ENCODE results near the gene PRMT1.
A peak's percentile ranks its signal among the peaks of the same experiment; 100 is the strongest.

The PRMT1 gene

DNA sequence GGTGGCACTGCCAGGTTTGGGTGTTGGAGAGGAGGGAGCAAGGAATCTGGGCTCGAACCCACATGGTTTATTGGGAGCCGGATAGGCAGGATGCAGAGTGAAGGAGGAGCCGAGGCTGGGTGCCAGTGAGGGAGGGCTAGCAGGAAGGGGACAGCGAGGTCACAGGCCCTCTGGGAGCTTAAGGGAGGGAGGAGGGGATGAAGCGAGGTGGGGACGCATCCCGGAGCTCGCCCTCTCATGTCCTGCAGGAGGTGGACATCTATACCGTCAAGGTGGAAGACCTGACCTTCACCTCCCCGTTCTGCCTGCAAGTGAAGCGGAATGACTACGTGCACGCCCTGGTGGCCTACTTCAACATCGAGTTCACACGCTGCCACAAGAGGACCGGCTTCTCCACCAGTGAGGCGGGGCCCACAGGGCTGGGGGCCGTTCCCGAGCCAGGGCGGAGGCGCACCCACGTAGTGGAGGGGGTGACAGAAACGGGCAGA is 8.8 kb downstream of the PRMT1 start:
- intact Hi-C loops (cut with DNase I), result no loop called here
- peak in 1 of 10 donors; percentile 72 for DNase-seq

DNA sequence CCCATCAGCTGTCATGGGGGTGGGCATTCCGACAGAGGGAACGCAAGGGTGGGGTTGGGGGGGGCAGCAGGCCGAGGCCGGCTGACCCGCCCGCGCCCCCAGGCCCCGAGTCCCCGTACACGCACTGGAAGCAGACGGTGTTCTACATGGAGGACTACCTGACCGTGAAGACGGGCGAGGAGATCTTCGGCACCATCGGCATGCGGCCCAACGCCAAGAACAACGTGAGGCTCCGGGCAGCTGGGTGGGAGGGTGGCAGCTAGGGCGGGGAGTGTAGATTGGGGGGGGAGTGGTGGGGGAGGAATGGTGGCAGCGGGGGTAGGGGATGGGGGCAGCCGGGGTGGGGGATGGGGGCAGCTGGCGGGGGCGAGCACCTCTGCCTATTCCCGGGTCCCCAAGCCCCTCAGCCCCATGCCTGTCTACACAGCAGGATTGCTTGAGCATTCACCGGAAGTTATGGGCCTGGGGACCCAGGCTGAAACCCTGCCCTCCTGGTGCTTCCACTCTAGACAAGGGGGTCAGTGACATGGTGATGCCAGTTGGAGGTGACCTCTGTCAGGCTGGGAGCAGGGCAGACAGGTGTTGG is 9.5 kb downstream of the PRMT1 start:
- DNase-seq, result peak in 1 of 10 donors; percentile 78
- intact Hi-C loops (cut with DNase I), result no loop called here

DNA sequence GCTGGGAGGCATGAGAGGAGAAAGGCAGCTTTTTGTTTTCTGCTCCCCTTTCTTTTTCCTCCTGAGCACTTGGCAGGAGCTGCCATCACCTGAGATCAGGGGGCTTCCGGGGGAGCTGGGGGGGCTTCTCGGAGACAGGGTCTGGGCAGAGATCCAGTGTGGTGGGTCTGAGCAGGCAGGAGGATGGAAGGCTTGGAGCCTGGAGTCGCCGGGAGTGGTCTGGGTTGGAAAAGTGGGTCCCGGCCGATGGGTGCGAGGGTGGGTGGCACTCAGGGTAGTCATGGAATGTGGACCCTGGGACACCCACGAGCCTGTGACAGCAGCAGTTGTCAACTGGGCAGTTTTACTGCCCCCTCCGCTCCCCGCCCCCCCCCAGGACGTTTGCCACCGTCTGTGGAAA is 10.1 kb downstream of the PRMT1 start:
- intact Hi-C loops (cut with DNase I), result no loop called here
- peak in 1 of 10 donors; percentile 62 for DNase-seq

DNA sequence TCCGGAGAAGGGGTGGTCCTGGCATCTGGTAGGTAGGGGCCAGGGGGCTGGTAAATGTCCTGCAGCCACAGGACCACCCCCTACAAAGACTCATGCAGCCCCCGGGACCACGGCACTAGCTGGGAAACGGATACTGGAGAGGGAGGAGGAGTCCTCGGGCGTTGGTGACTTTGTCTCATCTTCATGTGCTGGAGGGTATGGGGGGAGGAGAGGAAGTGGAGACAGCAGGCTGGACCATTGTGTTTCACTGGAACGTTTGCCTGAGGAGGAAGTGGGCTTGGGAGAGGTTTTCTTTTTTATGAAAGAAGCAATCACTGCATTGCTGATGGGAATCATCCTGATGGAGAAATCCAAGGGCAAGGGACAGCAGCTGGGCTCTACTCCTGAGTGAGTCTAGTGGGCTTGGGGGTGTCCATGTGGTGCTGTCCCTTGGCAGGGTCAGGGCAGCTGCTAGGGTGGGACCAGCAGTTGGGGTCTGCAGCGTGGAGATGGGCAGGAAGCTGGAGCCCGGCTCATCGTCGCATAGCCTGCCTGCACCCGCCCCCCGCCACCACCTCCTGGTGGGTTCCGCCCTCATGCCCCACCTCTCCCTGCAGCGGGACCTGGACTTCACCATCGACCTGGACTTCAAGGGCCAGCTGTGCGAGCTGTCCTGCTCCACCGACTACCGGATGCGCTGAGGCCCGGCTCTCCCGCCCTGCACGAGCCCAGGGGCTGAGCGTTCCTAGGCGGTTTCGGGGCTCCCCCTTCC is 10.7 kb downstream of the PRMT1 start:
- intact Hi-C loops (cut with DNase I), result no loop called here
- DNase-seq, result peak in 1 of 10 donors; percentile 74

DNA sequence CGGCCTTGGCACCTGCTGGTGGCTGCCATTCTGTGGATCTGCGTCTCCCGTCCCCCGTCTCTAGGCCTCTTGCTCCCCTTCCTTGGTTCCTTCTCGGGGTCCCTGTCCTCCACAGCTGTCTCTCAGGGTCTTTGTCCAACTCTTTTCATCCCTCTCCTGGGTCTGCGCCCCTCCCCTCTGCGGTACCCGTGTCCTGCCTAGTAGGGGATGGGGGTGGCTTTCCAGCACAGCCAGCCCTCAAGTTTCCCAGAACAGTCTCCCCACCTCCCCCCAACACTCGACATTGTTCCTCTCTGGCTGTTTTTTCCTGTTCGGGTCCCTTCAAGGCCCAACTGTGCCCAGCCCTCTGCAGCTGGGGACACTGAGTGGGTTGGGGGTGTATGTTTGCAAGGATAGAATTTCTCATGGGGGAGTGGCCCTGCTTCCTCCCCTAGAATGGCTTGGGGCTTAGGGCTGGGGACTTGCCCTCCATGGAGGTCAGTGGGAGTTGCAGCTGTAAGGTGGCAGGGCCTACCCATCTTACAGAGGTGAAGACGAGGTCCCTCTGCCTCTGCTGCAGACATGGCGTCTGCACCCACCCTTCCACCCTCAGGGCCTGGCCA is 11.6 kb downstream of the PRMT1 start:
- intact Hi-C loops (cut with DNase I), result no loop called here

DNA sequence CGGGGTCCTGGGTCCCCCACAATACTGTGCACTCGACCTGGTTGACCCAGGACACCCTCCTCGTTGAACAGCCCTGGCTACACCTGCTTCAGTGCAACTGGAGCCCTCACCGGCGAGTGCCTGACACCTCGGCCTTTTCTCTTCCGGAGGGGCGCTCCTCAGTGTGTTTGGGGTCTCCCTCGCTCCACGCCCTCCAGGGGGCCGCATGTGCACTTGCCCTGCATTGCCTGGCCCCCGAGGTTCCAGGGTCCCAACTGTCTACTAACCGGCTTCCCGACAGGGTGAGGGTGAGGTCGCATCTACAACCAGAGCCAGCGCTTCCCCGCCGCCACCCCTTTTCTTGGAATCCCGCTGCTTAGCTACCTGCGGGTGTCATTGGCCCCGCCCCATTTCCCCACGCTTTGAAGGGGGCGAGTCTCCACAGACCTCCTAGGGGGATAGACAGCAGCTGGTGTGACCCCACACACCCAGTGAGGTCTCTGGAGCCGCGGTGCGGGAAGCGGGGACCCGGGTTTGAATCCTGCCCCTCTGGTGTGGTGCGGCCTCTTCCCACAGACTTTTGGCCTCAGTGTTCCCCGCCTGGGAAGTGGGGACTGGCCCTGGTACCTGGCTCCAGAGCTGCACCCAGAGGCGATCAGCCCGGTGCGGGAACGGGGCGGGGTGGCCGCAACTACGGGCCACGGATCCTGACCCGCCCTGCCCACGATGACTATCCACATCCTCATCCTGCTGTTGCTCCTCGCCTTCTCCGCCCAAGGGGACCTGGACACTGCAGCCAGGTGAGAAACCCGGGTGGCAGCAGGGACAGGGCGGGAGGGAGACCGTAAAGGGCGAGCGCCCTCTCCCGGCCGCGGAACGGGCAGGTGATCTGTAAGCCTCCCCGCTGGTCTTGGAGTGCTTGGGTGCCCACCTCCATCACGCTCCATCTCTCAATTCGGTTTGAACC is 12.3 kb downstream of the PRMT1 start, which contains the start of gene ADM5:
TSS of gene ADM5 (plus strand) at position 462 of the 946 bp plus-strand sequence. CDS start at position 706, 244 bp downstream.
- intact Hi-C loops (cut with DNase I), result loop anchor here (10.0 kb wide), 1 partner anchor 115 kb away; no protein-coding TSS in a partner anchor
- peak; percentile 47 to 94 (median 74) for DNase-seq

More for the DNA sequence above, 11.6 kb downstream of the PRMT1 start:
- no peak for DNase-seq

DNA sequence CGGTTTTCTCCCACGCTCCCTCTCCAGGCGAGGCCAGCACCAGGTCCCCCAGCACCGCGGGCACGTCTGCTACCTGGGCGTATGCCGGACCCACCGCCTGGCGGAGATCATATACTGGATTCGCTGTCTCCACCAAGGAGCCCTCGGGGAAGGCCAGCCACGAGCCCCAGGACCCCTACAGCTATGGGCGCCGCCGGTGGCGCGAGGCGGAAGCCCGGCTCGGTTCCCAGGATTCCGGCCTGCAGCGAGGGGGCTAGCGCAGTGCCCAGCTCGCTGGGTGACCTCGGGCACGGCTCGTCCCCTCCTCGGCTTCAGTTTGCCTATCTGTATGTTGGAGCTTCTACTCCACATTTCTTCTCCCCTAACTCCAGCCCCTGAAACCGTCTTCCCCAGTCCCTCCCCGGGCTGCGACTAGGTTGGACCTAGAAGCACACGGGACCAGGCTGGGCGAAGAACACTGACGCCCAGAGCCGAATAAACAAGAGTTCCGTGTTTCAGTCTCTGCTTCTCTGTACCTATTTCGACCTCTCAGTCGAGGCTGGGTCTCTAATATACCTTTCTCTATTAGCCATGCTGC is 13.1 kb downstream of the PRMT1 start:
- no peak for DNase-seq
- intact Hi-C loops (cut with DNase I), result loop anchor here (10.0 kb wide), 1 partner anchor 115 kb away; no protein-coding TSS in a partner anchor

DNA sequence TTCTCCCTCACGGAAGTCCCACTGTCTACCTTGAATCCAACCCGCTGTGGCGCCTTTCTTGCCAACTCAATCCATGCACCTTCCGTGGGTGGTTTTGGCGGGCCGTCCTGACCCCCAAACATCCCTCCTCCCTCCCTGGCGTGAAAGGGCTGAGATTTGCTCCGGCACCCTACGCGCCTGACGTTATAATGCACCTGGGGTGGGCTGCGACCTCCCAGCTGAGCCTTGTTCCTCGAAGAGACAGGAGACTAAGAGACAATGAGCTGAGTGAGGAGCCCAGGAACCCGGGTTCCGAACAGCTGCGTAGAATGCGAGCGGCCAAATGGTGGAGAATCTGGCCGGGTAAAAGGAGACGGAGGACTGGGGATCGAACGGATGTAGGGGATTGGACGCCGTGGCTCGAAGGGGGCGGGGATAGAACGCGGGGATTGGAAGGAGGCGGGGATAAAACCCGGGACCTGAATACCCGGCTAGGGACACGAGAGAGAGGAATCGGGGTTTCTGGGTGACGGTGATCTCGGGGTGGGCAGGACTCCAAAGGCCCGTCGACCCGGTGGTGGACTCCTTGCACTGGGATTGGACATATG is 13.7 kb downstream of the PRMT1 start, which contains the start of gene CPT1C:
TSS of gene CPT1C (plus strand) at position 461 of the 587 bp plus-strand sequence. CDS start 1,137 bp downstream, outside the sequence.
- intact Hi-C loops (cut with DNase I), result loop anchor here (10.0 kb wide), 1 partner anchor 114 kb away; no protein-coding TSS in a partner anchor

DNA sequence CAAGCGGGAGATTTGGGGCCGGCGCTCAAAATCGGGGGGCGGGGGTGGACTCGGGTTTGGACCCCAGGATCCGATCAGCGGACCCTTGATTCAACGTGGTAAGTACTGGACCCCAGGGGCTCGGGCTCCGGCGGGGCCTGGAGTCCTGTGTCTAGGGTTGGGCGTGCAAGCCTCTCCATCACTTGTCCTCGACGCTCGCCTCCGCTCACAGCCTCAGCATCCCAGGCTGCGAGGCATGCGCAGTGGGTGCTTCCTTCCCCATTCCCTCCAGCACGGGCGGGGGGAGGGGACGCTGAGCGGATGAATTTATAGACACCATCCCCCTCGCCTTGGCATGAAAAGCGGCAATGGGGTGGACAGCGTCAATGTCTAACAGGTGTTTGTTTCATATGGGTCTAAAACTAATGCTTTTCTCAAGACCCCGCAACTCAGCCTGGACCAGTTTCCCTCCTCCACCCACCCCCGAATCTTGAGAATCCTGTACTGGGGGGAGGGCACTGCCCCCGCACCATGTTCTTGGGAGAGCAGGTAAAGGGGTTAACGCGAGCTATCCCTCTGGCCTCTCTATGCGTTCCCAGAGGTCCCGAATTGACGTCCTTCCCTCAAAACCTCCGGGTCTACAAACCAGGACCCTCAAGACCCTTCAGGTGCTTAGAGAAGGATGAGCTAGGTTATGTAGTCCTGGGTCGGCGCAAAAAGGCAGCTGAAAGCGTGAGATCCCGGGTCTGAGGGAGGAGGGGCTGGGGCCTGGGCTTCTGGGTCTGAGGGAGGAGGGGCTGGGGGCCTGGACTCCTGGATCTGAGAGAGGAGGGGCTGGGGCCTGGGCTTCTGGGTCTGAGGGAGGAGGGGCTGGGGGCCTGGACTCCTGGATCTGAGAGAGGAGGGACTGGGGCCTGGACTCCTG is 14.4 kb downstream of the PRMT1 start:
- peak; percentile 75 to 96 (median 82) for DNase-seq
- intact Hi-C loops (cut with DNase I), result loop anchor here (10.0 kb wide), 1 partner anchor 113 kb away; no protein-coding TSS in a partner anchor

More for the DNA sequence above, 13.7 kb downstream of the PRMT1 start, which contains the start of gene CPT1C:
- DNase-seq, result peak; percentile 84 to 99 (median 92)

DNA sequence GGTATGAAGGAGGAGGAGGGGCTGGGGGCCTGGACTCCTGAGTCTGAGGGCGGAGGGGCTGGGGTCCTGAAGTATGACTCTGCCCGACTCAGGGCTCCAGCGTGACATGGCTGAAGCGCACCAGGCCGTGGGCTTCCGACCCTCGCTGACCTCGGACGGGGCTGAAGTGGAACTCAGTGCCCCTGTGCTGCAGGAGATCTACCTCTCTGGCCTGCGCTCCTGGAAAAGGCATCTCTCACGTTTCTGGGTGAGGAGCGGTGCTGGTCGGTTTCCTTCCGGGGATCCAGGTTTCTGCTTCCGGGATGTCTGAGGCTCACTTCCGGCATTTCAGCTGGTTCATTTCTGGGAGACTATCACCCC is 15.1 kb downstream of the PRMT1 start:
- intact Hi-C loops (cut with DNase I), result loop anchor here (10.0 kb wide), 1 partner anchor 113 kb away; no protein-coding TSS in a partner anchor
- peak in 6 of 10 donors; percentile 57 to 94 (median 66) for DNase-seq

DNA sequence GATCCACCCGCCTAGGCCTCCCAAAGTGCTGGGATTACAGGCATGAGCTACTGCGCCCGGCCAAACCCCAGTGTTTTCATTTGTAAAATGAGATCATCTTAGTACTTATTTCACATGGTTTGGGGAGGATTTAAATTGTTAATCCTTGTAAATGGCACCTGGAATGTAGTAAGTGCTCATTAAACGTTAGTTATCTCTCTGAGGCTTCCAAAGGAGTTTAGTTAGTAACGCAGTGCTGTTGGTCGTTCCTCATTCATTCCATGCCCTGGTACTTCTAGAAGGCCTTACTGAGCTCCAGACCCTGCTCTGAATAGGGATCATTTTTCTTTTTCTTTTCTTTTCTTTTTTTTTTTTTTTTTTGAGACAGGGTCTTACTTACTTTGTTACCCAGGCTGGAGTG is 19.0 kb downstream of the PRMT1 start:
- intact Hi-C loops (cut with DNase I), result loop anchor here (10.0 kb wide), 1 partner anchor 109 kb away; no protein-coding TSS in a partner anchor
- no peak for DNase-seq

DNA sequence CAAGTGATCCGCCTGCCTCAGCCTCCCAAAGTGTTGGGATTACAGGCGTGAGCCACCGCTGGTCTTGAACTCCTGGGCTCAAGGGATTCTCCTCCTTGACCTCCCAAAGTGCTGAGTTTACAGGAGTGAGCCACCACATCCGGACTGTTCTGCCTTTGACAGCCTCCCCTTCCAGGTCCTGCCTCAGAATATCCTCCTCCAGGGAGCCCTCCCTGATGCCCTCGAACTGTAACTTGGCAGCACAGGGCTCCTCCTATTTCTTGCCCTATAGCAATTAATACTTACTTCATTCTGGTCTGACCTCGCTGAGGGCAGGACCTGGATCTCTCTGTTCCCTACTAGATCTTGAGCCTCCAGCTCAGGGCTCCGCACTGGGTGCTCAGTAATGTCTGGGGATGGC is 19.8 kb downstream of the PRMT1 start:
- intact Hi-C loops (cut with DNase I), result loop anchor here (10.0 kb wide), 1 partner anchor 108 kb away; no protein-coding TSS in a partner anchor
- no peak for DNase-seq

DNA sequence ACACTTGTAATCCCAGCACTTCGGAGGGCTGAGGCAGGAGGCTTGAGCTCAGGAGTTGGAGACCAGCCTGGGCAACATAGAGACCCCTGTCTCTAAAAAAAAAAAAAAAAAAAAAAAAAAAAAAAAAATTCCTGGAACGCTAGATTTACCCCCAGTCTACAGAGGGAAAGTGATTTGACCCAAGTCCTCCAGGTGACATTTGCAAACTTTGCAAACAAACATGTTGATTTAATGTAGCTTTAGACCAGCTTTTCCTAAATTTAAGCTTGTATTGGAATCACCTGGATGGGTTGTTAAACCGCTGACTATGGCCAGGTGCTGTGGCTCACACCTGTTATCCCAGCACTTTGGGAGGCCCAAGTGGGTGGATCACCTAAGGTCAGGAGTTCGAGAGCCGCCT is 22.3 kb downstream of the PRMT1 start:
- intact Hi-C loops (cut with DNase I), result loop anchor here (10.0 kb wide), 1 partner anchor 105 kb away; no protein-coding TSS in a partner anchor
- no peak for DNase-seq

DNA sequence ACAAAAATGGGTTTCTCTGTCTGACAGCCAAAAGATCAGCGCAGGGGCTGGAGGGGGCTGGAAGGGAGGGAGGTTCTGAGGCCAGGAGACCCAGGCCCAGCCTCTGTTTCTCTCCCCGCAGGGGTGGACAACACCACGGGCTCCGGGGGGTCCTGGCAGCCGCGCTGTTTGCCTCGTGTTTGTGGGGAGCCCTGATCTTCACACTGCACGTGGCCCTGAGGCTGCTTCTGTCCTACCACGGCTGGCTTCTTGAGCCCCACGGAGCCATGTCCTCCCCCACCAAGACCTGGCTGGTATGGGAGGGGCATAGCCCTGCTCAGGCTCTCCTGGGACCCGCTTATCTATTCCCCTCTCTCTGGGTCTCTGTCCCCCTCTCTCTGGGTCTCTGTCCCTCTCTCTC is 23.5 kb downstream of the PRMT1 start:
- no peak for DNase-seq
- intact Hi-C loops (cut with DNase I), result no loop called here

DNA sequence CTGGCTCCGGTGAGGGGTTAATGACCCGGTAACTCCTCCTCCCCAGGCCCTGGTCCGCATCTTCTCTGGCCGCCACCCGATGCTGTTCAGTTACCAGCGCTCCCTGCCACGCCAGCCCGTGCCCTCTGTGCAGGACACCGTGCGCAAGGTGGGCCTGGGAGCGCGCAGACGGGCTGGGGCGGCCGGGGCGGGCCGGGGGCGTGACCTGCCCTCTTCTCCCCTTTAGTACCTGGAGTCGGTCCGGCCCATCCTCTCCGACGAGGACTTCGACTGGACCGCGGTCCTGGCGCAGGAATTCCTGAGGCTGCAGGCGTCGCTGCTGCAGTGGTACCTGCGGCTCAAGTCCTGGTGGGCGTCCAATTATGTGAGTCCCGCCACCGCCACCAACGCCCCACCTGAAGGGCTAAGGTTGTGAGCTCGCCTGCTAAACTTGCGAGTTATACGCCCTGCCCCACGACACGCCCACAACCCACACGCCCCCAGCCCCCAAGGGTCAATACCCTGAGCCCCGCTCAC is 24.3 kb downstream of the PRMT1 start:
- intact Hi-C loops (cut with DNase I), result no loop called here
- DNase-seq, result no peak

DNA sequence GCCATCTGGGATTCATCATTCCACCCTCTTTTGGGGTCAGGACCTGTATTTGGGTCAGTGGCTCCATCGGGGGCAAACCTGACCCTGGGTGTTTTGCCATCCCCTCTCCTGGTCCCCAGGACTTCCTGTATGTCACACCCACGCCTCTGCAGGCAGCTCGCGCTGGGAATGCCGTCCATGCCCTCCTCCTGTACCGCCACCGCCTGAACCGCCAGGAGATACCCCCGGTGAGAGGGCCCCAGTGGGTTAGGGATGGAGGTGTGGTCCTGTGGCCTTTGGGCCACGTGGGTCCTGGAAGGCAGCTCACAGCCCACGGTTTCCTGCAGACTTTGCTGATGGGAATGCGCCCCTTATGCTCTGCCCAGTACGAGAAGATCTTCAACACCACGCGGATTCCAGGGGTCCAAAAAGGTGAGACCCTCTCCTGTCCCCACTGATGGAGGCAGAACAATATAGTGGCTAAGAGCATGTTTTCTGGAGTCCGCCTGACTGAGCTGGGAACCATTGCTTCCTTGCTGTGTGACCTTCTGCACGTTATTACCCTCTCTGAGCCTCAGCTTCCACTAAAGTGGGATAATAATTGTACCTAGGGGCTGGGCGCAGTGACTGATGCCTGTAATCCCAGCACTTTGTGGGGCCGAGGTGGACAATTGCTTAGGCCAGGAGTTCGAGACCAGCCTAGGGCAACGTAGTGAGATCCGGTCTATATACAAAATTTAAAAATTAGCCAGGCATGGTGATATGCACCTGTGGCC is 28.0 kb downstream of the PRMT1 start:
- intact Hi-C loops (cut with DNase I), result no loop called here
- no peak for DNase-seq

DNA sequence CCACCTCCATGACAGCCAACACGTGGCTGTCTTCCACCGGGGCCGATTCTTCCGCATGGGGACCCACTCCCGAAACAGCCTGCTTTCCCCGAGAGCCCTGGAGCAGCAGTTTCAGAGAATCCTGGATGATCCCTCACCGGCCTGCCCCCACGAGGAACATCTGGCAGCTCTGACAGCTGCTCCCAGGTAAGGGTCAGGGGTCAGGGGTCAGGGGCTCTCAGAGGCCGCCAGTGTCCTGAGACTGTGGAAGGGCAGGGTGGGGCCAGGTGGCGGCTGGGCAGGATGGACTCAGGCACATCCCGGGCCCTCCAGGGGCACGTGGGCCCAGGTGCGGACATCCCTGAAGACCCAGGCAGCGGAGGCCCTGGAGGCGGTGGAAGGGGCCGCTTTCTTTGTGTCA is 28.8 kb downstream of the PRMT1 start:
- intact Hi-C loops (cut with DNase I), result no loop called here
- DNase-seq, result no peak

Measured in posterior cingulate gyrus (tissue), 11 donors.